ENCODE results near the gene CBFA2T2.
"Not testable (repeated sequence)": the region's sequence is repeated elsewhere in the genome, so short reads cannot be mapped to it uniquely, and the experiment has no call there.

The CBFA2T2 gene

GRCh38 chr20:33697129-33697528 is 207.2 kb downstream of the CBFA2T2 start:
- DNase-seq (ENCODE audit: low read depth in 2 of 2): no peak

GRCh38 chr20:33698966-33699365 is 209.1 kb downstream of the CBFA2T2 start:
- not testable (repeated sequence) for DNase-seq (ENCODE audit: low read depth in 2 of 2)
